Liver (tissue), 3 donors: ENCODE results near the gene TNFRSF8.

ENCODE experiments used
- CTCF ChIP-seq: fragments of 150-350 bp; IDR thresholded peaks from 2 replicates; pipeline ENCODE4 v1.5.1; 2017; ENCODE audit warnings: improper control_type of control experiment, low read depth, low read length; ENCODE audit not compliant: missing input control
- EGR1 ChIP-seq, 2 donors: IDR thresholded peaks; 2 replicates each; pipeline ENCODE4 v1.6.1; 2016 to 2018; ENCODE audit warnings: antibody characterized with exemption in 2 of 2, low read depth in 2 of 2
- GABPA ChIP-seq, 2 donors: IDR thresholded peaks in 1 of 2; conservative IDR thresholded peaks in 1 of 2; 2 replicates each; pipeline ENCODE4 v1.6.1; 2016; ENCODE audit warnings: antibody characterized with exemption in 2 of 2, mild to moderate bottlenecking in 1 of 2, moderate library complexity in 1 of 2
- NR2F2 ChIP-seq: IDR thresholded peaks from 2 replicates; pipeline ENCODE4 v1.6.1; 2016; ENCODE audit warnings: antibody characterized with exemption
- SP1 ChIP-seq: IDR thresholded peaks from 2 replicates; pipeline ENCODE4 v1.6.1; 2018; ENCODE audit warnings: antibody characterized with exemption, mild to moderate bottlenecking
- TAF1 ChIP-seq: conservative IDR thresholded peaks from 2 replicates; pipeline ENCODE4 v1.6.1; 2016; ENCODE audit warnings: antibody characterized with exemption, mild to moderate bottlenecking
- YY1 ChIP-seq: IDR thresholded peaks from 2 replicates; pipeline ENCODE4 v1.6.1; 2016; ENCODE audit warnings: antibody characterized with exemption, mild to moderate bottlenecking
- TF ChIP-seq, protein P1 (sequence below): IDR thresholded peaks from 2 replicates; pipeline ENCODE4 v1.6.1; 2016; ENCODE audit warnings: antibody characterized with exemption
- TF ChIP-seq, protein P2 (sequence below): IDR thresholded peaks from 2 replicates; pipeline ENCODE4 v1.6.1; 2016; ENCODE audit warnings: antibody characterized with exemption, mild to moderate bottlenecking
- donor health status: healthy.
- donor health status: healthy.

GRCh38 chr1:12168451-12169160 is 105.5 kb downstream of the TNFRSF8 start:
- TF ChIP-seq CTCF, result no peak
- TF ChIP-seq EGR1 (IDR thresholded peaks at IDR 0.05; ENCODE audit: low read depth in 2 of 2), result no peak
- no peak for TF ChIP-seq YY1
- no peak for TF ChIP-seq NR2F2
- TF ChIP-seq GABPA (IDR thresholded peaks at IDR 0.05 in 1 of 2, conservative IDR thresholded peaks at IDR 0.05 in 1 of 2), result no peak
- TF ChIP-seq, protein P1, sequence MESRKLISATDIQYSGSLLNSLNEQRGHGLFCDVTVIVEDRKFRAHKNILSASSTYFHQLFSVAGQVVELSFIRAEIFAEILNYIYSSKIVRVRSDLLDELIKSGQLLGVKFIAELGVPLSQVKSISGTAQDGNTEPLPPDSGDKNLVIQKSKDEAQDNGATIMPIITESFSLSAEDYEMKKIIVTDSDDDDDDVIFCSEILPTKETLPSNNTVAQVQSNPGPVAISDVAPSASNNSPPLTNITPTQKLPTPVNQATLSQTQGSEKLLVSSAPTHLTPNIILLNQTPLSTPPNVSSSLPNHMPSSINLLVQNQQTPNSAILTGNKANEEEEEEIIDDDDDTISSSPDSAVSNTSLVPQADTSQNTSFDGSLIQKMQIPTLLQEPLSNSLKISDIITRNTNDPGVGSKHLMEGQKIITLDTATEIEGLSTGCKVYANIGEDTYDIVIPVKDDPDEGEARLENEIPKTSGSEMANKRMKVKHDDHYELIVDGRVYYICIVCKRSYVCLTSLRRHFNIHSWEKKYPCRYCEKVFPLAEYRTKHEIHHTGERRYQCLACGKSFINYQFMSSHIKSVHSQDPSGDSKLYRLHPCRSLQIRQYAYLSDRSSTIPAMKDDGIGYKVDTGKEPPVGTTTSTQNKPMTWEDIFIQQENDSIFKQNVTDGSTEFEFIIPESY, result no peak
- TF ChIP-seq, protein P2, sequence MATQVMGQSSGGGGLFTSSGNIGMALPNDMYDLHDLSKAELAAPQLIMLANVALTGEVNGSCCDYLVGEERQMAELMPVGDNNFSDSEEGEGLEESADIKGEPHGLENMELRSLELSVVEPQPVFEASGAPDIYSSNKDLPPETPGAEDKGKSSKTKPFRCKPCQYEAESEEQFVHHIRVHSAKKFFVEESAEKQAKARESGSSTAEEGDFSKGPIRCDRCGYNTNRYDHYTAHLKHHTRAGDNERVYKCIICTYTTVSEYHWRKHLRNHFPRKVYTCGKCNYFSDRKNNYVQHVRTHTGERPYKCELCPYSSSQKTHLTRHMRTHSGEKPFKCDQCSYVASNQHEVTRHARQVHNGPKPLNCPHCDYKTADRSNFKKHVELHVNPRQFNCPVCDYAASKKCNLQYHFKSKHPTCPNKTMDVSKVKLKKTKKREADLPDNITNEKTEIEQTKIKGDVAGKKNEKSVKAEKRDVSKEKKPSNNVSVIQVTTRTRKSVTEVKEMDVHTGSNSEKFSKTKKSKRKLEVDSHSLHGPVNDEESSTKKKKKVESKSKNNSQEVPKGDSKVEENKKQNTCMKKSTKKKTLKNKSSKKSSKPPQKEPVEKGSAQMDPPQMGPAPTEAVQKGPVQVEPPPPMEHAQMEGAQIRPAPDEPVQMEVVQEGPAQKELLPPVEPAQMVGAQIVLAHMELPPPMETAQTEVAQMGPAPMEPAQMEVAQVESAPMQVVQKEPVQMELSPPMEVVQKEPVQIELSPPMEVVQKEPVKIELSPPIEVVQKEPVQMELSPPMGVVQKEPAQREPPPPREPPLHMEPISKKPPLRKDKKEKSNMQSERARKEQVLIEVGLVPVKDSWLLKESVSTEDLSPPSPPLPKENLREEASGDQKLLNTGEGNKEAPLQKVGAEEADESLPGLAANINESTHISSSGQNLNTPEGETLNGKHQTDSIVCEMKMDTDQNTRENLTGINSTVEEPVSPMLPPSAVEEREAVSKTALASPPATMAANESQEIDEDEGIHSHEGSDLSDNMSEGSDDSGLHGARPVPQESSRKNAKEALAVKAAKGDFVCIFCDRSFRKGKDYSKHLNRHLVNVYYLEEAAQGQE, result no peak
- TF ChIP-seq SP1, result no peak
- TF ChIP-seq TAF1, result no peak
